Fibroblast of mammary gland (primary cell): ENCODE data around the gene KRTAP12-1.

Source experiments
- DNase-seq: peaks from one replicate; pipeline ENCODE4 v3.0.0-alpha.2; 2010; ENCODE audit warnings: low read depth
- H3K4me3 ChIP-seq: 2 replicates; pipeline ENCODE4 v1.5.1; 2011; ENCODE audit warnings: low read depth, mild to moderate bottlenecking, low read length, moderate library complexity; ENCODE audit not compliant: control insufficient read depth
- CTCF ChIP-seq: conservative IDR thresholded peaks from 2 replicates; pipeline ENCODE4 v1.5.1; 2011; ENCODE audit warnings: low read depth, low read length, inconsistent platforms; ENCODE audit not compliant: control insufficient read depth, insufficient read depth

KRTAP12-1 gene

GRCh38 chr21:44708213-44708865 is 26.4 kb upstream of the KRTAP12-1 start:
- no peak for DNase-seq
- TF ChIP-seq CTCF, result no peak
- H3K4me3 ChIP-seq, result no peak overlapping the region

- DNase-seq, result no peak
- TF ChIP-seq CTCF, result no peak
- no peak overlapping the region for H3K4me3 ChIP-seq
Observed at GRCh38 chr21:44706706-44707581, 25.0 kb upstream of the KRTAP12-1 start.

- H3K4me3 ChIP-seq, result no peak overlapping the region
- no peak for DNase-seq
- no peak for TF ChIP-seq CTCF
Observed at GRCh38 chr21:44706026-44706705, 24.2 kb upstream of the KRTAP12-1 start.

- DNase-seq, result no peak
- no peak overlapping the region for H3K4me3 ChIP-seq
- no peak for TF ChIP-seq CTCF
Observed at GRCh38 chr21:44704636-44705001, 22.7 kb upstream of the KRTAP12-1 start.

- H3K4me3 ChIP-seq, result no peak overlapping the region
- no peak for TF ChIP-seq CTCF
- no peak for DNase-seq
Observed at GRCh38 chr21:44703731-44704635, 22.0 kb upstream of the KRTAP12-1 start.
